ENCODE measurements around the gene CLNK. TPM values are rescaled to one million over a fixed set of nuclear protein-coding genes. Genes with fewer than 3 reads are reported as not detected.

CLNK gene
- total and polyA plus RNA-seq, 2 of the 8 experiments (the other 6 are each of a cell fraction or from before 2014, with no cell fraction given) = not detected

- no peak for DNase-seq (ENCODE audit: low read depth in 1 of 2, low spot score in 2 of 2)
- POLR2A ChIA-PET (ENCODE audit: partially characterized antibody) = interaction anchor here (1.9 kb wide), 1 partner anchor 28 kb away, joined by 4 read pairs; no protein-coding TSS in a partner anchor
- 92% methylated on average over 5 of the region's 5 CpGs; no CpG with 5 or more reads in 1 of the 2 experiments for WGBS, 2 experiments (ENCODE audit: extremely low coverage in 1 of 2, insufficient coverage in 1 of 2, insufficient read length in 1 of 2, insufficient replicate concordance in 2 of 2, low coverage in 1 of 2, low lambda C conversion rate in 2 of 2, missing lambda C conversion rate in 1 of 2)
- TF ChIP-seq EZH2 (IDR thresholded peaks at IDR 0.05; ENCODE audit: low read depth, low read length, severe bottlenecking) (no peak), CBX8 (IDR thresholded peaks at IDR 0.05; ENCODE audit: borderline replicate concordance, low read depth, low read length) (no peak), SRF (IDR thresholded peaks at IDR 0.05; ENCODE audit: low read depth, low read length) (no peak), CBX5 (IDR thresholded peaks at IDR 0.05; ENCODE audit: low read depth, low read length) (no peak), TEAD4 (IDR thresholded peaks at IDR 0.05; ENCODE audit: low read depth, low read length) (no peak), HDAC6 (IDR thresholded peaks at IDR 0.05; ENCODE audit: low read depth, low read length) (no peak), MAX (IDR thresholded peaks at IDR 0.05) (no peak), NRF1 (IDR thresholded peaks at IDR 0.05; ENCODE audit: low read depth, low read length) (no peak), YY1 (IDR thresholded peaks at IDR 0.05; ENCODE audit: low read depth, low read length) (no peak)
Observed at GRCh38 chr4:10524196-10524833, 160.3 kb downstream of the CLNK start.

More at GRCh38 chr4:10524196-10524833, 160.3 kb downstream of the CLNK start:
- H3K27me3 ChIP-seq (replicated peaks in 1 of 4; ENCODE audit: control insufficient read depth in 3 of 4, extremely low read depth in 1 of 4, insufficient read depth in 3 of 4, low read length in 3 of 4) = no peaks in the 10 kb centered on the region; a peak in 1 of 7 replicates
- H3K23ac ChIP-seq (ENCODE audit: insufficient read length) = no peak overlapping the region
- no peaks in the 10 kb centered on the region for H3K79me1 ChIP-seq (ENCODE audit: low read depth, low read length)
- H3K9me3 ChIP-seq (ENCODE audit: insufficient read depth in 2 of 2, low read depth in 1 of 2, low read length in 1 of 2) = no peaks in the 10 kb centered on the region
- H3K14ac ChIP-seq (ENCODE audit: insufficient read length) = no peak overlapping the region
- no peak overlapping the region for H2BK12ac ChIP-seq (ENCODE audit: low read depth, low read length)
- no peak overlapping the region for H4K91ac ChIP-seq (replicated peaks; ENCODE audit: insufficient read length, low read length)
- H3K36me3 ChIP-seq (ENCODE audit: control insufficient read depth in 2 of 4, insufficient read depth in 4 of 4, low read length in 3 of 4) = no peaks in the 10 kb centered on the region
- no peak overlapping the region for H4K5ac ChIP-seq (ENCODE audit: insufficient read length, low read depth, low read length)
- no peak overlapping the region for H2BK120ac ChIP-seq (replicated peaks; ENCODE audit: low read depth, low read length)
- no peaks in the 10 kb centered on the region for H3K79me2 ChIP-seq (ENCODE audit: control insufficient read depth in 1 of 2, insufficient read depth in 2 of 2, low read length in 2 of 2)
- H3K4me2 ChIP-seq (ENCODE audit: insufficient read depth in 1 of 2, low read depth in 2 of 2, low read length in 2 of 2) = no peak overlapping the region
- no peak overlapping the region for H3K9ac ChIP-seq (replicated peaks in 1 of 4; ENCODE audit: extremely low read depth in 1 of 4, low read depth in 3 of 4, low read length in 3 of 4)
- H2AK5ac ChIP-seq (ENCODE audit: low read depth, low read length) = no peak overlapping the region
- no peak overlapping the region for H3K4ac ChIP-seq (replicated peaks; ENCODE audit: insufficient read length, low read depth, low read length)
- CTCF ChIA-PET (ENCODE audit: partially characterized antibody) = interaction anchor here (1.2 to 5.2 kb wide), 8 partner anchors 10 to 369 kb away, joined by 3 to 39 read pairs (median 4); no protein-coding TSS in a partner anchor
- H2BK5ac ChIP-seq (ENCODE audit: low read depth, low read length) = no peak overlapping the region
- no peak overlapping the region for H4K8ac ChIP-seq (ENCODE audit: extremely low read depth, insufficient read depth, low read length)
- FAIRE-seq = no peak
- H3K27ac ChIP-seq (ENCODE audit: low read depth, low read length) = no peak overlapping the region
- H2AFZ ChIP-seq (ENCODE audit: low read length) = no peak overlapping the region
- H3K4me1 ChIP-seq (replicated peaks in 1 of 4; ENCODE audit: control insufficient read depth in 3 of 4, insufficient read depth in 4 of 4, low read length in 3 of 4) = no peaks in the 10 kb centered on the region
- no peak overlapping the region for H3K4me3 ChIP-seq (ENCODE audit: extremely low read depth in 1 of 4, insufficient read depth in 2 of 4, low read depth in 3 of 4, low read length in 4 of 4)
- H3K56ac ChIP-seq (replicated peaks; ENCODE audit: insufficient read length, low read depth, low read length) = no peak overlapping the region
- H3K23me2 ChIP-seq (ENCODE audit: low read depth, low read length) = no peaks in the 10 kb centered on the region
- no peaks in the 10 kb centered on the region for H4K20me1 ChIP-seq (replicated peaks in 1 of 2; ENCODE audit: control insufficient read depth in 1 of 2, insufficient read depth in 2 of 2, low read length in 2 of 2)
- no peak overlapping the region for H2BK20ac ChIP-seq (ENCODE audit: low read length)
- no peak overlapping the region for H2BK15ac ChIP-seq (ENCODE audit: low read length)
- H3K18ac ChIP-seq (ENCODE audit: extremely low read depth, low read length) = no peak overlapping the region
